ENCODE measurements around the gene RNF145. TPM values are rescaled to one million over a fixed set of nuclear protein-coding genes. Genes with fewer than 3 reads are reported as not detected.

RNF145 gene
- total and polyA plus RNA-seq, 2 donors (not counting 1 experiment from before 2014, with no cell fraction given): 24.5 to 57.2 TPM

- no CpG with 5 or more reads among the region's 1 CpG for WGBS (ENCODE audit: insufficient coverage)
- H3K4me3 ChIP-seq (ENCODE audit: control extremely low read depth in 1 of 5, extremely low read depth in 1 of 5, insufficient read depth in 1 of 5, low read depth in 2 of 5, low read length in 4 of 5): no peak overlapping the region
- CTCF ChIA-PET: no interaction called here
These were observed 26.1 kb downstream of the RNF145 start for GRCh38 chr5:159183247-159183646.

GRCh38 chr5:159182691-159183090, 26.7 kb downstream of the RNF145 start:
- TF ChIP-seq CTCF (IDR thresholded peaks at IDR 0.05) (no peak), EZH2 (IDR thresholded peaks at IDR 0.05; ENCODE audit: borderline replicate concordance, insufficient read depth, low read depth, low read length, poor library complexity, severe bottlenecking) (no peak)
- Histone ChIP-seq H3K27ac (ENCODE audit: low read length in 2 of 2) (peak overlapping the region in 1 of 2 donors; percentile 50), H3K36me3 (replicated peaks in 1 of 2; ENCODE audit: control extremely low read depth in 1 of 2, control insufficient read depth in 1 of 2, extremely low read depth in 1 of 2, insufficient read depth in 2 of 2, low read length in 1 of 2) (peaks cover 6 to 28% of the 10 kb centered on the region in 2 experiments), H2AFZ (ENCODE audit: insufficient read depth, low read depth, low read length, poor library complexity, severe bottlenecking) (no peak overlapping the region), H3K79me2 (ENCODE audit: control insufficient read depth, insufficient read depth, low read length) (peaks cover 47% of the 10 kb centered on the region), H3K4me2 (replicated peaks; ENCODE audit: low read depth, low read length, poor library complexity, severe bottlenecking) (no peak overlapping the region), H3K4me3 (ENCODE audit: control extremely low read depth in 1 of 5, extremely low read depth in 1 of 5, insufficient read depth in 1 of 5, low read depth in 2 of 5, low read length in 4 of 5) (no peak overlapping the region), H4K20me1 (ENCODE audit: control insufficient read depth, insufficient read depth, low read length, poor library complexity, severe bottlenecking) (peaks cover 5% of the 10 kb centered on the region), H3K9me3 (ENCODE audit: control extremely low read depth in 1 of 3, control insufficient read depth in 2 of 3, insufficient read depth in 1 of 3, low read length in 2 of 3) (no peaks in the 10 kb centered on the region), H3K4me1 (ENCODE audit: control insufficient read depth in 2 of 2, insufficient read depth in 2 of 2, low read length in 2 of 2) (peaks cover 20 to 38% of the 10 kb centered on the region in 2 donors), H3K27me3 (replicated peaks in 1 of 4; ENCODE audit: control extremely low read depth in 1 of 4, control insufficient read depth in 3 of 4, insufficient read depth in 4 of 4, low read length in 3 of 4) (no peaks in the 10 kb centered on the region), H3K9ac (ENCODE audit: low read length) (no peak overlapping the region)
- DNase-seq (no peak), ATAC-seq (ENCODE audit: low read depth) (no peak)
- WGBS (ENCODE audit: insufficient coverage): no CpG with 5 or more reads among the region's 1 CpG
- Mint-ChIP-seq H3K27ac (peak overlapping the region; percentile 64), H3K4me3 (no peak overlapping the region), H3K4me1 (peaks cover 57% of the 10 kb centered on the region), H3K9me3 (ENCODE audit: insufficient read depth) (no peaks in the 10 kb centered on the region), H3K27me3 (no peaks in the 10 kb centered on the region)
- POLR2A ChIA-PET: no interaction called here
- CTCF ChIA-PET: no interaction called here
- intact Hi-C loops (cut with micrococcal nuclease): no loop called here

More at GRCh38 chr5:159183247-159183646, 26.1 kb downstream of the RNF145 start:
- H3K27ac Mint-ChIP-seq: peak overlapping the region; percentile 32
- Histone ChIP-seq H3K36me3 (replicated peaks in 1 of 2; ENCODE audit: control extremely low read depth in 1 of 2, control insufficient read depth in 1 of 2, extremely low read depth in 1 of 2, insufficient read depth in 2 of 2, low read length in 1 of 2) (peaks cover 6 to 28% of the 10 kb centered on the region in 2 experiments), H3K27ac (ENCODE audit: low read length in 2 of 2) (peak overlapping the region in 1 of 2 donors; percentile 50), H3K4me2 (replicated peaks; ENCODE audit: low read depth, low read length, poor library complexity, severe bottlenecking) (no peak overlapping the region), H3K27me3 (replicated peaks in 1 of 4; ENCODE audit: control extremely low read depth in 1 of 4, control insufficient read depth in 3 of 4, insufficient read depth in 4 of 4, low read length in 3 of 4) (no peaks in the 10 kb centered on the region), H3K9ac (ENCODE audit: low read length) (no peak overlapping the region), H4K20me1 (ENCODE audit: control insufficient read depth, insufficient read depth, low read length, poor library complexity, severe bottlenecking) (peaks cover 5% of the 10 kb centered on the region), H3K4me1 (ENCODE audit: control insufficient read depth in 2 of 2, insufficient read depth in 2 of 2, low read length in 2 of 2) (peaks cover 23 to 42% of the 10 kb centered on the region in 2 donors), H3K79me2 (ENCODE audit: control insufficient read depth, insufficient read depth, low read length) (peaks cover 52% of the 10 kb centered on the region), H2AFZ (ENCODE audit: insufficient read depth, low read depth, low read length, poor library complexity, severe bottlenecking) (no peak overlapping the region), H3K9me3 (ENCODE audit: control extremely low read depth in 1 of 3, control insufficient read depth in 2 of 3, insufficient read depth in 1 of 3, low read length in 2 of 3) (no peaks in the 10 kb centered on the region)
- H3K4me3 Mint-ChIP-seq: no peak overlapping the region
- H3K9me3 Mint-ChIP-seq (ENCODE audit: insufficient read depth): no peaks in the 10 kb centered on the region
- peaks cover 59% of the 10 kb centered on the region for H3K4me1 Mint-ChIP-seq
- DNase-seq (no peak), ATAC-seq (ENCODE audit: low read depth) (no peak)
- intact Hi-C loops (cut with micrococcal nuclease): no loop called here
- POLR2A ChIA-PET: no interaction called here
- H3K27me3 Mint-ChIP-seq: no peaks in the 10 kb centered on the region
- no peak for TF ChIP-seq EZH2 (IDR thresholded peaks at IDR 0.05; ENCODE audit: borderline replicate concordance, insufficient read depth, low read depth, low read length, poor library complexity, severe bottlenecking)
- no peak for TF ChIP-seq CTCF (IDR thresholded peaks at IDR 0.05)
